ENCODE data around the gene CISTR. TPM values are rescaled to one million over a fixed set of nuclear protein-coding genes. Genes with fewer than 3 reads are reported as not detected.

The CISTR gene
- polyA plus RNA-seq, 1 donor from 2014 or later, result not detected

DNA sequence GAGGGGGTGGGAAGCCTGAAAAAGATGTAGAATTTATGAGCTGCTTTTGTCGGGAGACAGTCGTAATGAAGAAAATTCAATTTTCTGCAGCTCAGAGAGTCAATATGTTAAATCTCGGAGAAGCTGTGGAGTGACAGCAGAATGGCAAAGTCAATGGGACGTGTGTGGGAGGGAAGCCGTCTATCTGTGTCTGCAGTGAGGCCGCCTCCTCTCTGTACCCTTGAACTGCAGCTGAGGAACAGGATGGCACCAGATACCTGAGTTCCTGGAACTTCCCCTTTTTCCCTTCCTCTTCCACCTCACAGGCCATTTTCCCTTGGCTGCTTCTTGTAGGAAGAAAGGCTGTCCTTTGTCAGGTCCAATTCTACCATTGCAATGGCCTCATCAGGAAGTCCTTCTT, 15.2 kb downstream of the CISTR start:
- no peak overlapping the region for H3K4me2 ChIP-seq (ENCODE audit: low read length)
- no peaks in the 10 kb centered on the region for H3K79me2 ChIP-seq (replicated peaks; ENCODE audit: insufficient read depth, low read length)
- no peaks in the 10 kb centered on the region for H3K36me3 ChIP-seq (ENCODE audit: insufficient read depth, low read length)
- no peaks in the 10 kb centered on the region for H4K20me1 ChIP-seq (ENCODE audit: insufficient read depth)
- H3K27me3 ChIP-seq (ENCODE audit: insufficient read depth, low read depth, low read length), result no peaks in the 10 kb centered on the region
- no peaks in the 10 kb centered on the region for H3K9me3 ChIP-seq (ENCODE audit: low read length)
- H3K9ac ChIP-seq (ENCODE audit: low read length), result peak overlapping the region; percentile 88
- no peaks in the 10 kb centered on the region for H3K9me2 ChIP-seq (ENCODE audit: insufficient read depth, low read length)
- H3K27ac ChIP-seq (ENCODE audit: low read length), result peak overlapping the region; percentile 99
- H3K4me3 ChIP-seq (ENCODE audit: low read length), result peak overlapping the region; percentile 62
- peaks cover 17% of the 10 kb centered on the region for H3F3A ChIP-seq (ENCODE audit: insufficient read depth, low read length, poor library complexity, severe bottlenecking)
- no peak for TF ChIP-seq EZH2 (IDR thresholded peaks at IDR 0.05; ENCODE audit: borderline replicate concordance, insufficient read depth, low read length, poor library complexity, severe bottlenecking)
- TF ChIP-seq SMC3 (conservative IDR thresholded peaks at IDR 0.05; ENCODE audit: poor library complexity), result no peak
- no peak for TF ChIP-seq EP300 (conservative IDR thresholded peaks at IDR 0.05; ENCODE audit: poor library complexity, severe bottlenecking)
- TF ChIP-seq TAF1 (IDR thresholded peaks at IDR 0.05; ENCODE audit: low read depth), result no peak
- TF ChIP-seq POLR2AphosphoS5 (IDR thresholded peaks at IDR 0.05), result no peak
- TF ChIP-seq, protein P1, sequence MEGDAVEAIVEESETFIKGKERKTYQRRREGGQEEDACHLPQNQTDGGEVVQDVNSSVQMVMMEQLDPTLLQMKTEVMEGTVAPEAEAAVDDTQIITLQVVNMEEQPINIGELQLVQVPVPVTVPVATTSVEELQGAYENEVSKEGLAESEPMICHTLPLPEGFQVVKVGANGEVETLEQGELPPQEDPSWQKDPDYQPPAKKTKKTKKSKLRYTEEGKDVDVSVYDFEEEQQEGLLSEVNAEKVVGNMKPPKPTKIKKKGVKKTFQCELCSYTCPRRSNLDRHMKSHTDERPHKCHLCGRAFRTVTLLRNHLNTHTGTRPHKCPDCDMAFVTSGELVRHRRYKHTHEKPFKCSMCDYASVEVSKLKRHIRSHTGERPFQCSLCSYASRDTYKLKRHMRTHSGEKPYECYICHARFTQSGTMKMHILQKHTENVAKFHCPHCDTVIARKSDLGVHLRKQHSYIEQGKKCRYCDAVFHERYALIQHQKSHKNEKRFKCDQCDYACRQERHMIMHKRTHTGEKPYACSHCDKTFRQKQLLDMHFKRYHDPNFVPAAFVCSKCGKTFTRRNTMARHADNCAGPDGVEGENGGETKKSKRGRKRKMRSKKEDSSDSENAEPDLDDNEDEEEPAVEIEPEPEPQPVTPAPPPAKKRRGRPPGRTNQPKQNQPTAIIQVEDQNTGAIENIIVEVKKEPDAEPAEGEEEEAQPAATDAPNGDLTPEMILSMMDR (IDR thresholded peaks at IDR 0.05; ENCODE audit: poor library complexity, severe bottlenecking), result no peak
- TF ChIP-seq, protein P2, sequence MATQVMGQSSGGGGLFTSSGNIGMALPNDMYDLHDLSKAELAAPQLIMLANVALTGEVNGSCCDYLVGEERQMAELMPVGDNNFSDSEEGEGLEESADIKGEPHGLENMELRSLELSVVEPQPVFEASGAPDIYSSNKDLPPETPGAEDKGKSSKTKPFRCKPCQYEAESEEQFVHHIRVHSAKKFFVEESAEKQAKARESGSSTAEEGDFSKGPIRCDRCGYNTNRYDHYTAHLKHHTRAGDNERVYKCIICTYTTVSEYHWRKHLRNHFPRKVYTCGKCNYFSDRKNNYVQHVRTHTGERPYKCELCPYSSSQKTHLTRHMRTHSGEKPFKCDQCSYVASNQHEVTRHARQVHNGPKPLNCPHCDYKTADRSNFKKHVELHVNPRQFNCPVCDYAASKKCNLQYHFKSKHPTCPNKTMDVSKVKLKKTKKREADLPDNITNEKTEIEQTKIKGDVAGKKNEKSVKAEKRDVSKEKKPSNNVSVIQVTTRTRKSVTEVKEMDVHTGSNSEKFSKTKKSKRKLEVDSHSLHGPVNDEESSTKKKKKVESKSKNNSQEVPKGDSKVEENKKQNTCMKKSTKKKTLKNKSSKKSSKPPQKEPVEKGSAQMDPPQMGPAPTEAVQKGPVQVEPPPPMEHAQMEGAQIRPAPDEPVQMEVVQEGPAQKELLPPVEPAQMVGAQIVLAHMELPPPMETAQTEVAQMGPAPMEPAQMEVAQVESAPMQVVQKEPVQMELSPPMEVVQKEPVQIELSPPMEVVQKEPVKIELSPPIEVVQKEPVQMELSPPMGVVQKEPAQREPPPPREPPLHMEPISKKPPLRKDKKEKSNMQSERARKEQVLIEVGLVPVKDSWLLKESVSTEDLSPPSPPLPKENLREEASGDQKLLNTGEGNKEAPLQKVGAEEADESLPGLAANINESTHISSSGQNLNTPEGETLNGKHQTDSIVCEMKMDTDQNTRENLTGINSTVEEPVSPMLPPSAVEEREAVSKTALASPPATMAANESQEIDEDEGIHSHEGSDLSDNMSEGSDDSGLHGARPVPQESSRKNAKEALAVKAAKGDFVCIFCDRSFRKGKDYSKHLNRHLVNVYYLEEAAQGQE (IDR thresholded peaks at IDR 0.05; ENCODE audit: borderline replicate concordance), result no peak
- no peak for TF ChIP-seq MXI1 (conservative IDR thresholded peaks at IDR 0.05; ENCODE audit: poor library complexity, severe bottlenecking)
- no peak for TF ChIP-seq RAD21 (conservative IDR thresholded peaks at IDR 0.05)
- H2AFZ ChIP-seq (ENCODE audit: low read depth, low read length), result no peak overlapping the region

DNA sequence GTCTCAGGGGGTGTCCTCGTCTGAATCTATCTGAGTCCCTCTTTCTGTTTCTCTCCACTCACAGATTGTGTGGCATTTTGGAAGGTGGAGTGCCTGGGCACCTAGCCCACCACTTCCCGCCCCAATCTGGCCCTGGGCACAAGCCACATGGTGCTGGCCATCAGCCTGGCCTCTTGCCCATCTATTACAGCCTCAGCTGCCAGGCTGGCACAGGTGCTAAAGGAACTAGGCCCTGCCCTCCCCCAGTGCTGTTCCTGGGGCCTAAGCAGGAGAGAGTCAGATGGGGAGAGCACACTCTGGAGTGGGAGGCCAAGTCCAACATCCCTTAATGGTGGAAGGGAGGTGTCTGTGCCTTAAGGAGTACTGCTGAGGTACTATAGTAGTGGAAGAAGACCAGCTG, 16.2 kb downstream of the CISTR start:
- Histone ChIP-seq H3K27me3 (ENCODE audit: insufficient read depth, low read depth, low read length) (no peaks in the 10 kb centered on the region), H3K4me3 (ENCODE audit: low read length) (no peak overlapping the region), H3K9me2 (ENCODE audit: insufficient read depth, low read length) (no peaks in the 10 kb centered on the region), H3K9ac (ENCODE audit: low read length) (peak overlapping the region; percentile 38), H3K36me3 (ENCODE audit: insufficient read depth, low read length) (no peaks in the 10 kb centered on the region), H3K79me2 (replicated peaks; ENCODE audit: insufficient read depth, low read length) (no peaks in the 10 kb centered on the region), H3K9me3 (ENCODE audit: low read length) (no peaks in the 10 kb centered on the region), H2AFZ (ENCODE audit: low read depth, low read length) (no peak overlapping the region), H3K27ac (ENCODE audit: low read length) (peak overlapping the region; percentile 99), H4K20me1 (ENCODE audit: insufficient read depth) (no peaks in the 10 kb centered on the region), H3F3A (ENCODE audit: insufficient read depth, low read length, poor library complexity, severe bottlenecking) (peaks cover 17% of the 10 kb centered on the region), H3K4me2 (ENCODE audit: low read length) (no peak overlapping the region)
- TF ChIP-seq POLR2AphosphoS5 (IDR thresholded peaks at IDR 0.05), result no peak
- TF ChIP-seq, protein P1 (IDR thresholded peaks at IDR 0.05; ENCODE audit: poor library complexity, severe bottlenecking), result no peak

Data from neural cell (in vitro differentiated cells).